ENCODE results near the gene RPS10.

- TF ChIP-seq REST (IDR thresholded peaks at IDR 0.05; ENCODE audit: unreplicated experiment), result no peak
- TF ChIP-seq EZH2 (IDR thresholded peaks at IDR 0.05; ENCODE audit: low read depth, unreplicated experiment), result no peak
- no peak for TF ChIP-seq CTCF (conservative IDR thresholded peaks at IDR 0.05; ENCODE audit: low read depth in 2 of 2)
- no peak for TF ChIP-seq CREB1 (CRISPR knock-in tag; IDR thresholded peaks at IDR 0.05; ENCODE audit: low read depth)
- no peak for TF ChIP-seq EZH2phosphoT487 (IDR thresholded peaks at IDR 0.05; ENCODE audit: unreplicated experiment)
- no peak for TF ChIP-seq POLR2AphosphoS5 (IDR thresholded peaks at IDR 0.05; ENCODE audit: low read depth)
- no peak for TF ChIP-seq ZNF331 (CRISPR knock-in tag; IDR thresholded peaks at IDR 0.05; ENCODE audit: low read depth)
Observed at GRCh38 chr6:34463299-34463698, 37.4 kb upstream of the RPS10 start.

All from GM23338 (cell line).